GM23338 (cell line): ENCODE data around the gene PDYN. TPM values are rescaled to one million over a fixed set of nuclear protein-coding genes. Genes with fewer than 3 reads are reported as not detected.

ENCODE experiments used
- ATAC-seq: fragments of 200-7000 bp; cut with Tn5 transposase; 3 replicates; pipeline ENCODE4 v1.9.1; 2020
- DNase-seq: peaks from one replicate; pipeline ENCODE4 v3.0.0-alpha.2; 2015; ENCODE audit warnings: low spot score
- H2AFZ ChIP-seq: fragments of 200-600 bp; sonication (generic); 2 replicates; pipeline ENCODE4 v1.8.0; 2016; ENCODE audit warnings: antibody characterized with exemption, mild to moderate bottlenecking, moderate library complexity
- H3F3A ChIP-seq: fragments of 200-600 bp; sonication (generic); replicated peaks from 2 replicates; pipeline ENCODE4 v1.8.0; 2017; ENCODE audit warnings: antibody characterized with exemption, mixed run types, low read depth
- H3K27ac ChIP-seq: fragments of 200-600 bp; sonication (generic); 2 replicates; pipeline ENCODE4 v1.6.1; 2016; ENCODE audit warnings: low read depth
- H3K27me3 ChIP-seq: fragments of 200-600 bp; sonication (generic); 2 replicates; pipeline ENCODE4 v1.8.0; 2016; ENCODE audit warnings: mild to moderate bottlenecking, mixed run types, moderate library complexity; ENCODE audit not compliant: insufficient read depth
- H3K36me3 ChIP-seq: fragments of 200-600 bp; sonication (generic); 2 replicates; pipeline ENCODE4 v1.8.0; 2016; ENCODE audit warnings: mild to moderate bottlenecking; ENCODE audit not compliant: insufficient read depth
- H3K4me1 ChIP-seq: fragments of 200-600 bp; sonication (generic); 2 replicates; pipeline ENCODE4 v1.8.0; 2016; ENCODE audit warnings: mild to moderate bottlenecking, moderate library complexity; ENCODE audit not compliant: insufficient read depth
- H3K4me2 ChIP-seq: fragments of 200-600 bp; sonication (generic); 2 replicates; pipeline ENCODE4 v1.7.1; 2017; ENCODE audit warnings: mixed run types
- H3K4me3 ChIP-seq: fragments of 200-600 bp; sonication (generic); 2 replicates; pipeline ENCODE4 v1.6.1; 2016; ENCODE audit warnings: mixed run types
- H3K79me2 ChIP-seq: fragments of 200-600 bp; sonication (generic); replicated peaks from 2 replicates; pipeline ENCODE4 v1.8.0; 2017; ENCODE audit warnings: mild to moderate bottlenecking; ENCODE audit not compliant: insufficient read depth
- H3K9me2 ChIP-seq: fragments of 200-600 bp; sonication (generic); 2 replicates; pipeline ENCODE4 v1.8.0; 2017; ENCODE audit not compliant: insufficient read depth
- H4K20me1 ChIP-seq: fragments of 200-600 bp; sonication (generic); replicated peaks from 2 replicates; pipeline ENCODE4 v1.8.0; 2017; ENCODE audit warnings: mild to moderate bottlenecking; ENCODE audit not compliant: insufficient read depth
- H3K27ac Mint-ChIP-seq: 2 replicates; pipeline ENCODE4 v1.8.0; 2020; ENCODE audit warnings: inconsistent platforms, mild to moderate bottlenecking, moderate library complexity, mixed read lengths
- H3K27me3 Mint-ChIP-seq: 3 replicates; pipeline ENCODE4 v1.8.0; 2022; ENCODE audit warnings: low read depth, mild to moderate bottlenecking, moderate library complexity, mixed read lengths, inconsistent platforms; ENCODE audit not compliant: insufficient read depth, poor library complexity
- H3K36me3 Mint-ChIP-seq: 3 replicates; pipeline ENCODE4 v1.8.0; 2021; ENCODE audit warnings: low read depth, mild to moderate bottlenecking, inconsistent platforms, moderate library complexity, mixed read lengths
- H3K4me1 Mint-ChIP-seq: 3 replicates; pipeline ENCODE4 v1.8.0; 2020; ENCODE audit warnings: mild to moderate bottlenecking, inconsistent platforms, mixed read lengths
- H3K4me3 Mint-ChIP-seq: 3 replicates; pipeline ENCODE4 v1.8.0; 2021; ENCODE audit warnings: moderate library complexity, mild to moderate bottlenecking, inconsistent platforms, mixed read lengths
- H3K9me3 Mint-ChIP-seq: 3 replicates; pipeline ENCODE4 v1.8.0; 2020; ENCODE audit warnings: moderate library complexity, mild to moderate bottlenecking, inconsistent platforms, mixed read lengths
- CREB1 ChIP-seq: fragments of 250-450 bp; sonication (Bioruptor Pico); IDR thresholded peaks from 2 replicates; pipeline ENCODE4 v1.5.0; 2020; ENCODE audit warnings: low read depth, mild to moderate bottlenecking, moderate library complexity
- CTCF ChIP-seq, 2 experiments: fragments of 200-600 bp in 1 of 2; sonication (generic) in 1 of 2; conservative IDR thresholded peaks; 2 replicates each; pipeline versions ENCODE4 v1.5.1 to v1.6.1; 2016 to 2017; ENCODE audit warnings: antibody characterized with exemption in 2 of 2, low read depth in 2 of 2, mild to moderate bottlenecking in 2 of 2, moderate library complexity in 1 of 2
- ETS1 ChIP-seq: IDR thresholded peaks from 2 replicates; pipeline ENCODE4 v1.6.1; 2016; ENCODE audit warnings: antibody characterized with exemption
- EZH2 ChIP-seq: fragments of 200-600 bp; sonication (generic); IDR thresholded peaks from one replicate; pipeline ENCODE4 v1.8.0; 2017; ENCODE audit warnings: antibody characterized with exemption, mild to moderate bottlenecking, low read depth; ENCODE audit not compliant: unreplicated experiment
- EZH2phosphoT487 ChIP-seq: fragments of 200-600 bp; sonication (generic); IDR thresholded peaks from one replicate; pipeline ENCODE4 v1.8.1; 2018; ENCODE audit warnings: antibody characterized with exemption; ENCODE audit not compliant: unreplicated experiment
- NANOG ChIP-seq: IDR thresholded peaks from 2 replicates; pipeline ENCODE4 v1.6.1; 2016; ENCODE audit warnings: antibody characterized with exemption, borderline replicate concordance
- POLR2AphosphoS5 ChIP-seq: IDR thresholded peaks from 2 replicates; pipeline ENCODE4 v1.6.1; 2016; ENCODE audit warnings: antibody characterized with exemption, low read depth
- REST ChIP-seq: IDR thresholded peaks from one replicate; pipeline ENCODE4 v1.6.1; 2018; ENCODE audit warnings: antibody characterized with exemption; ENCODE audit not compliant: unreplicated experiment
- ZNF114 ChIP-seq: fragments of 250-450 bp; sonication (Bioruptor Pico); IDR thresholded peaks from 2 replicates; pipeline ENCODE4 v1.5.0; 2020; ENCODE audit warnings: mild to moderate bottlenecking, moderate library complexity
- ZNF331 ChIP-seq: fragments of 250-450 bp; sonication (Bioruptor Pico); IDR thresholded peaks from 2 replicates; pipeline ENCODE4 v1.5.0; 2020; ENCODE audit warnings: low read depth, mild to moderate bottlenecking, moderate library complexity
- ZNF462 ChIP-seq: fragments of 250-450 bp; sonication (Bioruptor Pico); IDR thresholded peaks from 2 replicates; pipeline ENCODE4 v1.5.0; 2020; ENCODE audit warnings: mild to moderate bottlenecking, moderate library complexity
- polyA plus RNA-seq: library from polyadenylated mRNA; unstranded; fragments of >200 nt; fragmentation: Nextera tagmentation; extraction: Ambion mirVana; gene quantifications from 2 replicates; pipeline ENCODE4 v1.2.1, GENCODE V29; 2016
- total RNA-seq: library from RNA; depleted of rRNA; stranded (reverse); fragments of >200 nt; shearing (Covaris generic); gene quantifications from 2 replicates; pipeline ENCODE4 v1.2.3, GENCODE V29; 2014

PDYN gene
- total and polyA plus RNA-seq, 2 experiments from 2014 or later, result 0.21 to 0.24 TPM

GRCh38 chr20:1949347-1950100, 44.3 kb downstream of the PDYN start:
- ATAC-seq (no peak), DNase-seq (no peak)
- Histone ChIP-seq H3K27ac (no peak overlapping the region), H4K20me1 (no peaks in the 10 kb centered on the region), H3K4me2 (no peak overlapping the region), H3K9me2 (no peaks in the 10 kb centered on the region), H3K79me2 (no peaks in the 10 kb centered on the region), H3K27me3 (peaks cover 34% of the 10 kb centered on the region), H3K4me1 (peaks cover 38% of the 10 kb centered on the region), H2AFZ (no peak overlapping the region; the same call in 1 of the 2 replicates), H3K4me3 (no peak overlapping the region), H3K36me3 (no peaks in the 10 kb centered on the region), H3F3A (peaks cover 10% of the 10 kb centered on the region; the same call in 1 of the 2 replicates)
- no peaks in the 10 kb centered on the region for H3K9me3 Mint-ChIP-seq
- no peak overlapping the region; the same call in 2 of the 3 replicates for H3K4me3 Mint-ChIP-seq
- H3K4me1 Mint-ChIP-seq, result peaks cover 70% of the 10 kb centered on the region
- H3K27me3 Mint-ChIP-seq, result peaks cover 29% of the 10 kb centered on the region
- H3K36me3 Mint-ChIP-seq, result no peaks in the 10 kb centered on the region
- TF ChIP-seq EZH2 (no peak), CTCF (conservative IDR thresholded peaks at IDR 0.05; ENCODE audit: low read depth in 2 of 2) (no peak), POLR2AphosphoS5 (no peak), ZNF331 (CRISPR knock-in tag) (no peak), CREB1 (no peak), ZNF114 (no peak), ZNF462 (CRISPR knock-in tag) (no peak), REST (no peak), NANOG (no peak), ETS1 (no peak), EZH2phosphoT487 (no peak)
- H3K27ac Mint-ChIP-seq, result no peak overlapping the region
